Measurements from ENCODE around the gene ADAMTSL1. TPM values are rescaled to one million over a fixed set of nuclear protein-coding genes. Genes with fewer than 3 reads are reported as not detected.

ADAMTSL1 gene
- total RNA-seq, 1 donor from 2014 or later, result not detected

GRCh38 chr9:18768951-18769622 lies 295.1 kb downstream of the ADAMTSL1 start:
- no peaks in the 10 kb centered on the region for H3K4me1 Mint-ChIP-seq (ENCODE audit: low read depth)

GRCh38 chr9:18770131-18770908 lies 296.4 kb downstream of the ADAMTSL1 start:
- H3K4me3 Mint-ChIP-seq, result no peak overlapping the region
- H3K27ac Mint-ChIP-seq, result no peak overlapping the region
- H3K4me1 Mint-ChIP-seq (ENCODE audit: low read depth), result no peaks in the 10 kb centered on the region
- DNase-seq (ENCODE audit: low spot score), result no peak
- no peaks in the 10 kb centered on the region for H3K36me3 Mint-ChIP-seq (ENCODE audit: low read depth)
- intact Hi-C loops (cut with micrococcal nuclease), result no loop called here
- peaks cover 10% of the 10 kb centered on the region for H3K27me3 Mint-ChIP-seq (ENCODE audit: insufficient read depth)
- H3K9me3 Mint-ChIP-seq, result no peaks in the 10 kb centered on the region

More at GRCh38 chr9:18768951-18769622, 295.1 kb downstream of the ADAMTSL1 start:
- H3K27me3 Mint-ChIP-seq (ENCODE audit: insufficient read depth), result peaks cover 7% of the 10 kb centered on the region
- H3K36me3 Mint-ChIP-seq (ENCODE audit: low read depth), result no peaks in the 10 kb centered on the region
- intact Hi-C loops (cut with micrococcal nuclease), result no loop called here
- no peak for DNase-seq (ENCODE audit: low spot score)
- no peak overlapping the region for H3K27ac Mint-ChIP-seq
- H3K4me3 Mint-ChIP-seq, result no peak overlapping the region
- no peaks in the 10 kb centered on the region for H3K9me3 Mint-ChIP-seq

- Mint-ChIP-seq H3K4me1 (ENCODE audit: low read depth) (no peaks in the 10 kb centered on the region), H3K27ac (no peak overlapping the region), H3K36me3 (ENCODE audit: low read depth) (no peaks in the 10 kb centered on the region), H3K4me3 (no peak overlapping the region), H3K27me3 (ENCODE audit: insufficient read depth) (peaks cover 6% of the 10 kb centered on the region), H3K9me3 (no peaks in the 10 kb centered on the region)
- intact Hi-C loops (cut with micrococcal nuclease), result no loop called here
- no peak for DNase-seq (ENCODE audit: low spot score)
Measured at GRCh38 chr9:18771011-18771410, 297.1 kb downstream of the ADAMTSL1 start.

- no peak for DNase-seq (ENCODE audit: low spot score)
- H3K27me3 Mint-ChIP-seq (ENCODE audit: insufficient read depth), result peaks cover 6% of the 10 kb centered on the region
- no peak overlapping the region for H3K27ac Mint-ChIP-seq
- H3K4me3 Mint-ChIP-seq, result no peak overlapping the region
- intact Hi-C loops (cut with micrococcal nuclease), result no loop called here
- H3K4me1 Mint-ChIP-seq (ENCODE audit: low read depth), result no peaks in the 10 kb centered on the region
- no peaks in the 10 kb centered on the region for H3K9me3 Mint-ChIP-seq
- H3K36me3 Mint-ChIP-seq (ENCODE audit: low read depth), result no peaks in the 10 kb centered on the region
Measured at GRCh38 chr9:18771763-18772162, 297.8 kb downstream of the ADAMTSL1 start.

- Mint-ChIP-seq H3K4me3 (no peak overlapping the region), H3K4me1 (ENCODE audit: low read depth) (no peaks in the 10 kb centered on the region), H3K27ac (no peak overlapping the region), H3K9me3 (no peaks in the 10 kb centered on the region), H3K36me3 (ENCODE audit: low read depth) (no peaks in the 10 kb centered on the region), H3K27me3 (ENCODE audit: insufficient read depth) (peaks cover 6% of the 10 kb centered on the region)
- intact Hi-C loops (cut with micrococcal nuclease), result no loop called here
- no peak for DNase-seq (ENCODE audit: low spot score)
Measured at GRCh38 chr9:18775241-18775640, 301.3 kb downstream of the ADAMTSL1 start.

- Mint-ChIP-seq H3K4me1 (ENCODE audit: low read depth) (no peaks in the 10 kb centered on the region), H3K27ac (no peak overlapping the region), H3K36me3 (ENCODE audit: low read depth) (no peaks in the 10 kb centered on the region), H3K9me3 (no peaks in the 10 kb centered on the region), H3K4me3 (no peak overlapping the region), H3K27me3 (ENCODE audit: insufficient read depth) (peaks cover 6% of the 10 kb centered on the region)
- DNase-seq (ENCODE audit: low spot score), result no peak
- intact Hi-C loops (cut with micrococcal nuclease), result no loop called here
Measured at GRCh38 chr9:18775930-18776329, 302.0 kb downstream of the ADAMTSL1 start.

GRCh38 chr9:18776836-18777820 lies 303.2 kb downstream of the ADAMTSL1 start:
- intact Hi-C loops (cut with micrococcal nuclease), result no loop called here
- Mint-ChIP-seq H3K27me3 (ENCODE audit: insufficient read depth) (peaks cover 4% of the 10 kb centered on the region), H3K9me3 (no peaks in the 10 kb centered on the region), H3K4me1 (ENCODE audit: low read depth) (no peaks in the 10 kb centered on the region), H3K27ac (no peak overlapping the region), H3K36me3 (ENCODE audit: low read depth) (no peaks in the 10 kb centered on the region), H3K4me3 (no peak overlapping the region)
- no peak for DNase-seq (ENCODE audit: low spot score)

GRCh38 chr9:18778147-18778546 lies 304.2 kb downstream of the ADAMTSL1 start:
- Mint-ChIP-seq H3K27me3 (ENCODE audit: insufficient read depth) (peaks cover 4% of the 10 kb centered on the region), H3K4me1 (ENCODE audit: low read depth) (no peaks in the 10 kb centered on the region), H3K36me3 (ENCODE audit: low read depth) (no peaks in the 10 kb centered on the region), H3K27ac (no peak overlapping the region), H3K4me3 (no peak overlapping the region), H3K9me3 (no peaks in the 10 kb centered on the region)
- intact Hi-C loops (cut with micrococcal nuclease), result no loop called here
- DNase-seq (ENCODE audit: low spot score), result no peak

GRCh38 chr9:18778846-18779245 lies 304.9 kb downstream of the ADAMTSL1 start:
- H3K27me3 Mint-ChIP-seq (ENCODE audit: insufficient read depth), result peaks cover 4% of the 10 kb centered on the region
- H3K27ac Mint-ChIP-seq, result no peak overlapping the region

GRCh38 chr9:18783909-18784308 lies 310.0 kb downstream of the ADAMTSL1 start:
- Mint-ChIP-seq H3K4me3 (no peak overlapping the region), H3K27me3 (ENCODE audit: insufficient read depth) (no peaks in the 10 kb centered on the region), H3K27ac (no peak overlapping the region), H3K36me3 (ENCODE audit: low read depth) (no peaks in the 10 kb centered on the region), H3K9me3 (no peaks in the 10 kb centered on the region), H3K4me1 (ENCODE audit: low read depth) (no peaks in the 10 kb centered on the region)
- no peak for DNase-seq (ENCODE audit: low spot score)
- intact Hi-C loops (cut with micrococcal nuclease), result no loop called here

More at GRCh38 chr9:18778846-18779245, 304.9 kb downstream of the ADAMTSL1 start:
- DNase-seq (ENCODE audit: low spot score), result no peak
- H3K4me1 Mint-ChIP-seq (ENCODE audit: low read depth), result no peaks in the 10 kb centered on the region
- H3K36me3 Mint-ChIP-seq (ENCODE audit: low read depth), result no peaks in the 10 kb centered on the region
- H3K9me3 Mint-ChIP-seq, result no peaks in the 10 kb centered on the region
- no peak overlapping the region for H3K4me3 Mint-ChIP-seq
- intact Hi-C loops (cut with micrococcal nuclease), result no loop called here

- no peaks in the 10 kb centered on the region for H3K4me1 Mint-ChIP-seq (ENCODE audit: low read depth)
- no peaks in the 10 kb centered on the region for H3K27me3 Mint-ChIP-seq (ENCODE audit: insufficient read depth)
- no peak overlapping the region for H3K4me3 Mint-ChIP-seq
- no peak overlapping the region for H3K27ac Mint-ChIP-seq
- DNase-seq (ENCODE audit: low spot score), result no peak
- no peaks in the 10 kb centered on the region for H3K36me3 Mint-ChIP-seq (ENCODE audit: low read depth)
- intact Hi-C loops (cut with micrococcal nuclease), result no loop called here
- H3K9me3 Mint-ChIP-seq, result no peaks in the 10 kb centered on the region
Measured at GRCh38 chr9:18785604-18786003, 311.7 kb downstream of the ADAMTSL1 start.

GRCh38 chr9:18786196-18786595 lies 312.2 kb downstream of the ADAMTSL1 start:
- no peak overlapping the region for H3K4me3 Mint-ChIP-seq
- intact Hi-C loops (cut with micrococcal nuclease), result no loop called here
- H3K4me1 Mint-ChIP-seq (ENCODE audit: low read depth), result no peaks in the 10 kb centered on the region
- H3K27ac Mint-ChIP-seq, result no peak overlapping the region
- no peaks in the 10 kb centered on the region for H3K36me3 Mint-ChIP-seq (ENCODE audit: low read depth)
- H3K9me3 Mint-ChIP-seq, result no peaks in the 10 kb centered on the region
- no peak for DNase-seq (ENCODE audit: low spot score)
- no peaks in the 10 kb centered on the region for H3K27me3 Mint-ChIP-seq (ENCODE audit: insufficient read depth)
